Stimulated activated CD8-positive, alpha-beta memory T cell treated with anti-CD3 and anti-CD28 coated beads, Interleukin-7, amount 100 ng/mL, for 24 hours (primary cell): ENCODE measurements around the gene LARGE2.
A peak's percentile ranks its signal among the peaks of the same experiment; 100 is the strongest.
"Not testable (repeated sequence)": the region's sequence is repeated elsewhere in the genome, so short reads cannot be mapped to it uniquely, and the experiment has no call there.

Experiments
- DNase-seq: peaks from one replicate; pipeline ENCODE4 v3.0.0-alpha.2; 2020; ENCODE audit warnings: low read depth

The LARGE2 gene

DNA sequence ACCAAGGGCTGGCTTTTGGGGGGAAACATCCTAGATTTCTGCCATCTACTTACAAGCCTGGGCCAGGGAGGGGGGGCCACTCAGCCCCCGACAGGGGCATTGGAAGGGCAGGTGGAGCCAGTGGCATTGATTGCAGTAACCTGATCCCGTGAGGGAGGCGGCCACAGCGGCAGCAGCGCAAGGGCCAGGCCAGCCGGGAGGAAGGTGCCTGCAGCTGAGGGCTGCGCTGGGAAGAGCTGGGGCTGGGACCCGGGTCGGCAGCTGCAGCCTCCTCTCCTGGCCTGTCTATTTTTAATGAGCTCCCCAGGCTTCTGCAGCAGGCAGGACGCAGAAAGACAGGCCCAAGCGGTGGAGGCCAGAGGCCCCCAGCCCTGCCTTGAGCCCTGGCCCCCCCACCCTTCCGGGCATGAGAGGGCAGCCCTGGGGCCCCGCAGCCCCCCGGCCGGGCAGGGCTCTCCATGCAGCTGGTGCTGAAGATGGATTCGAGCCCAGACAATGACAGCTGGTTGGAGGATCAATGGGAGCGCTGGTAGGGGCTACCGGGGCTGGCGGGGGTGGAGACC lies 26.0 kb upstream of the LARGE2 start:
- no peak for DNase-seq

DNA sequence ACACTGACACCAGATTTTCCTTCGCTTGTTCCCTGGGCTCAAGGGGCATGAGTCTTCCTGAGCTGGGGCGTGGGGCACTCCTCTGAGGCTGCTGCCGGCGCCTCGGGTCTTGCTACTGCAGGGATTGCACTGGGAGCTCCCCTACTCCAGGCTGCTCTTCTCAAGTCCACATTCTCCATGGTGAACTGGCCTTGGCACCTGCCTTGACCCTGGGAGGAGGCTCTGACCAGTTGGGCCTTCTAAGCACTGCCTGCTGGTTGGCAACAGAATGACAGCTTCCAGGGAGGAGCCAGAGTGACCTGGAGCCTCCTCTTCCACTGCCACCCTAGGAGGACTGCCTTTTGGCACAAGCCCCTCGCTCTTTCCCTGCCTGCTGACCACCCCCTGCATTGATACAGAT lies 24.9 kb upstream of the LARGE2 start:
- DNase-seq = no peak

DNA sequence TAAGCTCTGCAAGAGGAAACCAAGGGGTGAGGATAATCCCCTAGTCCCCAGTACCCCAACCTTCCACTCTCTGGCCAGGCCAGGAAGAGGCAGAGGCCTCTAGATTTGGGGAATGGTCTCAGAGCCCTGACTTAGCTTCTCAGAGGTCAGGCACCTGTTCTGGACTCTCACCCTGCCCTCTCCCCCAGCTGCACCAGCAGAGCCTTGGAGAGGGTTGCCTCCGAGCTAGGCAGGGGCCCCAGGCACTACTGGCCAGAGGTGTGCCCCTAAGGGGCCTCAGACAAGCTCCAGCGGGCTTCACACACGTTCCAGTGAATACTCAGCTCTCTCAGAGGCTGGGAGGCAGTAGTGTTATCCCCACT lies 23.4 kb upstream of the LARGE2 start:
- DNase-seq = no peak

- DNase-seq = peak; percentile 43
Measured at GRCh38 chr11:45899448-45900174, 22.8 kb upstream of the LARGE2 start.

DNA sequence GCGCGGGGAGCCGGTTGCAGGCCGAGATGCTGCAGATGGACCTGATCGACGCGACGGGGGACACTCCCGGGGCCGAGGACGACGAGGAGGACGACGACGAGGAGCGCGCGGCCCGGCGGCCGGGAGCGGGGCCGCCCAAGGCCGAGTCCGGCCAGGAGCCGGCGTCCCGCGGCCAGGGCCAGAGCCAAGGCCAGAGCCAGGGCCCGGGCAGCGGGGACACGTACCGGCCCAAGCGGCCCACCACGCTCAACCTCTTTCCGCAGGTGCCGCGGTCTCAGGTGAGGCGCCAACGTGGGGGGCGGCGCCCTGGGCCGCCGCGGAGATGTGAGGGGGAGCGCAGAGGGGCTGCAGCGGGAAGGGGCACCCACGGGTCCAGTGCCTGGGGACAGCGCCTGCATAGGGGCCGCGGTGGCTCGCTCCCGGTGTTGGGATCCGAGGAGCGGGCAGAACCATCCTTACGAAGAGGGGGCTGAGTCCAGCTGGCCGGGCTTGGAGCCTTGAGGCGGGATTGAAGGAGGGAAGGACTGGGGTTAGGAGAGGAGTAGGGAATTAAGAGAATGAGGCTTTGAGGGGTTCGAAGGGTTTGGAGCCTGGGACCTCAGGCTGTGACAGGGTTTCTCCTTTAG lies 22.2 kb upstream of the LARGE2 start:
- not testable (repeated sequence) for DNase-seq

DNA sequence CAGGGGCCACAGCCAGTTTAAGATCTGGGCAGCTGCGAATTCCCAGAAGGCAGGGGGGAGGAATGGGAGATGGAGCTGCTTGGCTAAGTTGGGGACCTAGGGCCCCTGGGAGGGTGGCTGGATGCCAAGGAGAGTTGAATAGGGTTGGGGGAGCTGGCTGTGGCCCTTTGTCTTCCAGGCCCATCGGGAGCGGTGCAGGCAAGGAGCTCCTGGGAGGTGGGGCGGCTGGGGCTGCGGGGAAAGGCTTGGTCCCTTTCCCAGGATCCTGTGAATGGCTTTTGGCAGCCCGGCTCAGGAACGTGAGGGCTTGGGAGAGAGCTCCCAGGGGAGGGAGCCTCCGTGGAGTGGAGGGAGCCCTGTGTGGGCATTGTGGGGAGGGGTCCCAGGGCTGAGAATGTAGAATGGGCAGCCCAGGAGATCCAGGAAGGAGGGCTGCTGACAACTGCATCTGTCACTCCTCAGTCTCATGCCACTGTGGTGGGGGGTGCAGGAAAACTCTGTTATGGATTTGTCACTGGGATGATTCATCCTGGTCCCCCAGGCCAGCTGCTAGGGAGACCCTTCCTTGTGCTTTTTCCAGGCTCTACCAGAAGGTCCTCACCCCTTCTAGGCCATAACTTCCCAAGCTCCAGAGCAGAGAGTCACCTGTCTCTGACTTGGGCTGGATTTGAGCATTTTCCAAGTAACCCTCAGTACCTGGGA lies 21.4 kb upstream of the LARGE2 start:
- DNase-seq = no peak

- no peak for DNase-seq
Measured at GRCh38 chr11:45901626-45902025, 20.8 kb upstream of the LARGE2 start.

GRCh38 chr11:45902452-45903380 lies 19.7 kb upstream of the LARGE2 start:
- no peak for DNase-seq

DNA sequence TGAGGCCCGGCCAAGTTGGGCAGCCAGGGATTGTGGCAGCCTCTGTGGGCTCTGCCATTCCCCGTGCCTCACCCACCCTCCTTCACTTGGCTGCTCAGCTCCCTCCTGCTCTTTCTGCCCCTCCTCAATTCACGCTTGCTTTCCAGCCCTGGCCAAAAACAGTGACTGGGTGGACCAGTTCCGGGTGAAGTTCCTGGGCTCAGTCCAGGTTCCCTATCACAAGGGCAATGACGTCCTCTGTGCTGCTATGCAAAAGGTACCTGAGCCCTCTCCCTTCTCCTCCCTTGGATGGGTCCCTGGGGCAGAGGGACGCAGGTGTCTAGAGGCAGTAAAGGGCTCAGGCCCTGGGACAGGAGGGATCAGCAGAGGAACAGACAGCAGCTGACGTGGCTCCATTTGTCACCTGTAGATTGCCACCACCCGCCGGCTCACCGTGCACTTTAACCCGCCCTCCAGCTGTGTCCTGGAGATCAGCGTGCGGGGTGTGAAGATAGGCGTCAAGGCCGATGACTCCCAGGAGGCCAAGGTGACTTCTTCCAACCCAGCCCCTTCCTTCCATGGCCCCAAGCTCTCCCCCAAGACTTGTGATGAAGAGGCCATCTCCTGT lies 18.0 kb upstream of the LARGE2 start:
- DNase-seq = no peak

- no peak for DNase-seq
Measured at GRCh38 chr11:45905095-45905494, 17.4 kb upstream of the LARGE2 start.

DNA sequence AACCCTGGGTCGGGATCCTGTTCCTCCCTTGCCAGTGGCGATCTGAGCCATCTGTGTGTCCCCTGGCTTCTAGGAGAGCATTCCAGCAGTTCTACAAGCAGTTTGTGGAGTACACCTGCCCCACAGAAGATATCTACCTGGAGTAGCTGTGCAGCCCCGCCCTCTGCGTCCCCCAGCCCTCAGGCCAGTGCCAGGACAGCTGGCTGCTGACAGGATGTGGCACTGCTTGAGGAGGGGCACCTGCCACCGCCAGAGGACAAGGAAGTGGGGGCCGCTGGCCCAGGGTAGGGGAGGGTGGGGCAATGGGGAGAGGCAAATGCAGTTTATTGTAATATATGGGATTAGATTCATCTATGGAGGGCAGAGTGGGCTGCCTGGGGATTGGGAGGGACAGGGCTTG lies 16.9 kb upstream of the LARGE2 start:
- DNase-seq = not testable (repeated sequence)

DNA sequence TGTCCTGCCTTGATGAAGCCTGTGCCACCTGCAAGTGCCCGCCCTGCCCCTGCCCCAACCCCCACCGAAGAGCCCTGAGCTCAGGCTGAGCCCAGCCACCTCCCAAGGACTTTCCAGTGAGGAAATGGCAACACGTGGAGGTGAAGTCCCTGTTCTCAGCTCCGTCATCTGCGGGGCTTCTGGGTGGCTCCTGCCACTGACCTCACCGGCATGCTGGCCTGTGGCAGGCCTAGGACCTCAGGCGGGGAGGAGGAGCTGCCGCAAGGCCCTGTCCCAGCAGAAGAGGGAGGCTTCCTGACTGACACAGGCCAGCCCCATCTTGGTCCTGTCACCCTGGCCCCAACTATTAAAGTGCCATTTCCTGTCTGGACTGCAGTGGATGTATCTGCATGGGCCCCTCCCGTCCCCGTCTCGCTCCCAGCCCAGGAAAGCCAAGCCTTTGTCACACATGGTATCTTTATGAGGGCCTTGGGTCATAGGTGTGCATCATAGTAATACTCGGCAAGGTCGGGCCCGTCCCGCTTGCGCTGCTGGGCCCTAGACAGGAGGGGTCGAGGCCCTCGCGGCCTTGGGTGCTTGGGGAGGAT lies 16.3 kb upstream of the LARGE2 start:
- no peak for DNase-seq

GRCh38 chr11:45906965-45907611 lies 15.4 kb upstream of the LARGE2 start, which contains the start of gene FREY1:
FREY1 (minus strand) TSS chr11:45907271; CDS start chr11:45907245, 26 bp downstream.
- no peak for DNase-seq

- DNase-seq = no peak
Measured at GRCh38 chr11:45907911-45908370, 14.5 kb upstream of the LARGE2 start.

DNA sequence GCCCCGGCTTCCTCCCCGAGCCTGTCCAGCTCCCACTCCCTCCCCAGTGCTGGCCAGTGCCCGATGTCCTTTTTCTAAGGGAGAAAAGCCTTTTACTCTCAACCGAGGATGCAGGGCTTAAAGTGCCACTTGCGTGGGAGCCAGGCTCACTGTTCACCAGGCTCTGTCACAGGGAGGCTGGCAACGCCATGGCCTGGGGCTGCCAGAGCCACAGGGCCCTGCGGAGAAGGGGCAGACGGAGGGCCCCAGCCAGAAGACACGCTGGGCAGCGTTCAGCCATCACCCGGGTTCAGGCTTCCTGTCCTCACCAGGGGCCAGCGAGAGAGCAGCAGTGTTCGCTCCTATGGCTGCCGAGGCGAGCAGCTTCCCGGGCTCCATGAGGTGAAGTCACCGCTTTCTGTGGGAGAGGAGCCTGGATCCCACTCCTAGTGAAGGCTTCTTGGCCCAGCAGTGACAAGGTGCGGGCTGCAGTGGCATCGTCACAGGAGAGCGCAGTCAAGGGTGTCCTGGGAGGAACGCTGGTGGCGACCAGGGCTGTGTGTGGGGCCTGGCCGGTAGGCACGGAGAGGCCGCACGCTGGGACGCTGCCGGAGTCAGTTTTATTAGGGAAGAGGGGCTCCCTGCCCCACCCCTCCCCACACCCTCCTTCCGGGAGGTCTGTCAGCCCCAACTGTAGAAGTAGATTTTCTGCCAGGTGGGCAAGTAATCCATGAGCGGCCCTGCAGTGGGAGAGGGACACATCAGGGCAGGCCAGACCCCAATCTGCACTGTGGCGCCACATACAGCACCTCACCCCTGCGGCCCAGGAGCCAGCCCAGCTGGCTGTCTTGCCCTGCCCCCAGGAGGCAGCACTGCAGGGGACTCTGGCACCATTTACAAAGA lies 12.6 kb upstream of the LARGE2 start:
- DNase-seq = no peak

DNA sequence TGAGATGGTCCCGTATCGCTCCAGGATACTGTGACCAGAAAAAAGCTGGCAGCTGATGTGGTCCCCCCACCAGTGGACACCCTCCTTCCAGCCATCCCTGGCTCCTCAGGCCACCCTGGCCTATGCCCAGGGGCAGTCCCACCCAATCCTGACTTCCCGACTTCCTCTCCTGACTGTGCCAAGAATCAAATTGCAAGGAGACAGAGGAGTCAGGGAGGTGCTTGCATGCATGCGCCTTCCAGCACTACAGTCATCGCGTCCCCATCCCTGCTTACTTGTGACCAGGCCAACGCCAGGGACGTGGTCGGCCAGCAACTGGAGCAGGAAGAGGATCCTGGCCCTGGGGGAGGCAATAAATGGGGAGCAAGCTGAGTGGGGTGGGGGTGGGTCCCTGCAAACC lies 11.8 kb upstream of the LARGE2 start:
- no peak for DNase-seq

DNA sequence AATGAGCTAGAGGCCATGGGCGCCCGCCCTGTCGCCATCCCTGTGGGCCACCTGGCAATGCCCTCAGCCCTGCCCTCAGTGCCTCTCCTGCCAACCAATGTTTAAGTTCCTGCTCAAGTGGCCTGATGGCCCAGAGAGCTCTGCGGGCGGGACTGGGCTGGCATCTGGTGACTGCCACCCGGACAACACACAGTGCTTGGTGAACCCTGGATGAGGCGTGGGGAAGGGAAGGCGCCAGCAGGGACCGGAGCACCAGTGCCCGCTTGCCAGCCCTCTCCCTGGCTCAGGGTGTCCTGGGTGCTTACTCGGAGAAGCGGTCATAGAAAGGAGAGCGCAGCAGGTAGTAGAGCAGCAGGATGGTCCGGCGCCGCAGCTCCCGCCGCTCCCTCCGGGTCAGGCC lies 8.9 kb upstream of the LARGE2 start:
- no peak for DNase-seq

DNA sequence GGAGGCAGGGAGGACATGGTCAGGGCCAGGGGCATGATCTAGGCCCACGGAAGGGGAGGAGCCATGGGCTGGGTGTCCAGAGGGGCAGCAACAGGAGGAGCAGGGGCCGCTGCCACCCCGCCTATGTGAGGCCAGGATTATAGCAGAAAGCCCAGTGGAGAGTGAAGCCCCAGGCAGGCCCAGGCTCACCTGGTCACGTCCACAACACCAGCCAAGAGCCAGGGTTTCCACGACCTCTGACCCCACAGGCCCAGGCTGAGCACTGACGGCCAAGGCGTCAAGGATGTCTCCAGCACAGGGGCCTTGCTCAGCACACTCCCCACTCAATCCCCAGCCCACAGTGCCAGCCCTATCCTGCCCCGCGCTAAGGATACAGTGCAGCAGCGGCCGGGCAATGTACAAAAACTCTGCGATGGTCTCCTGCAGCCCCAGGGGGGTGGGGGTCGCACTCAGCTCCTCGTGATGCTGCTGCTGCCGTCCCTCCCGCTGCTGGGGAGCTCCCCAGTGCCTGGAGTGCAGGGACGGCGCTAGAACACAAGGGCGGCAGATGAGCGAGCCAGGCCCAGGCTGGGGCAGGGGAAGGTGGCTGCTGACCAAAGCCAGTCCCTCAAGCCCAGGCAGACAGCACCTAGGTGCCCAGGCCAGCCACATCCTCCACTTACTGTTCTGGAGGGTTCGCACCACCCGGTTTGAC lies 8.4 kb upstream of the LARGE2 start:
- DNase-seq = no peak

- DNase-seq = no peak
Measured at GRCh38 chr11:45915446-45915845, 7.0 kb upstream of the LARGE2 start.
